HG03066 (cell line): ENCODE data around the gene COL5A1.

Source experiments
- ATAC-seq: cut with Tn5 transposase; IDR thresholded peaks from one replicate; pipeline ENCODE4 v1.9.1; 2021; ENCODE audit warnings: low read depth; ENCODE audit not compliant: unreplicated experiment

The COL5A1 gene

DNA sequence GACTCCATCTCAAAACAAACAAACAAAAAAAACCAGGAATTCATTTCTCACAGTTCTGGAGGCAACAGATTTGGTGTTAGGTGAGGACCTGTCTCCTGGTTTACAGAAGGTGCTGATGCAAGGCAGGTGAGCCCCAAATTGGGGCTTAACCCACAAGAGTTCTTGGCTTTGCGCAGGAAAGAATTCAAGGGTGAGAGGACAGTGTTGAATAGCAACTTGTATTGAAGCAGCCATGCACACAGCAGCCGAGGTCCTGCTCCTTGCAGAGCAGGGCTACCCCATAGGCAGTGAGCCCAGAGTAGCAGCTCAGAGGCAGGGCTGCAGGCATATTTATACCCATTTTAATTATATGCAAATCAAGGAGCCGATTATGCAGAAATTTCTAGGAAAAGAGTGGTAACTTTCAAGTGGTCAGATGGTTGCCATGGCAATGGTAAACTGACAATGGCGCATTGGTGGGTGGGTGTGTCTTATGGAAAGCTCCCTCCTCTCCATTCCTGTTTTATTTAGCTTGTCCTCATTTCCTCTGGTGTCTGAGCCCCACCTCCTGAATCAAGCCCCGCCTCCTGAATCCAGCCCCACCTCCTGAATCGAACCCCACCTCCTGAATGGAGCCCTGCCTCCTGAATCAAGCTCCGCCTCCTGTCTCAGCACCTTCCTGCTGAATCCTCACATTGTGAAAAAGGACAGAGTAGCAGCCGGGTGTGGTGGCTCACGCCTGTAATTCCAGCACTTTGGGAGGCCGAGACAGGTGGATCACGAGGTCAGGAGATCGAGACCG lies 34.5 kb upstream of the COL5A1 start:
- ATAC-seq: no peak

DNA sequence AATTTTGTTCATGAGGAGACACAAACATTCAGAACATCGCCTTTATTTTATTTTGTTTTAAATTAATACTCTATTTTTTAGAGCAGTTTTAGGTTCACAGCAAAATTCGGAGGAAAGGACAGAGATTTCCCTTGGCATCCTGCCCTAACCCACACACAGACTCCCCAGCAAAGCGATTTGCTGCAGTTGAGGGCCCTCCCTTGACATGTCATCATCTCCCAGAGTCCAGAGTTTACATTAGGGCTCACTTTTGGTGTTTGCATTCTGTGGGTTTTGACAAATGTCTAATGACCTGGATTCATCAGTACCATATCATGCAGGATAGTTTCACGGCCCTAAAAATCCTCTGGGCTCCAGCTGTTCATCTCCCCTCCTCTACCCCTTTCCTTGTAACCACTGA lies 33.6 kb upstream of the COL5A1 start:
- ATAC-seq: no peak

DNA sequence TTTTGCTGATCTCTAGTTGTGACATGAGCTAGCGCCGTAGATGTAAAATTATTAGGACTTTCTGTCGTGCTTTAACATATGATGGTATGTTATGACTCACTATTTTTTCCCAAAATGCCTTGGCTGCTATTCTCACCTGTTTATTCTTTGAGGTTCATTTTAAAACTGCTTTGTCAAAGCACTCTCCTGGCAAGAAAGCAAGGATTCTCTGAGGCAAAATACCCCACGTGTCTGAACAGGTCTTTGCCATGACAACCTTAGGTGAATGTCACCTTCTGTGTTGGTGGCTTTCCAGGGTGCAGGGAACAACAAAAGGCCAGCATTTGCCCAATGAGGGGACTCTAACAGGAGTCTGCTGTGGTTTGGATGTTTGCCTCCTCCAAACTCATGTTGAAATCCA lies 30.6 kb upstream of the COL5A1 start:
- ATAC-seq: no peak

DNA sequence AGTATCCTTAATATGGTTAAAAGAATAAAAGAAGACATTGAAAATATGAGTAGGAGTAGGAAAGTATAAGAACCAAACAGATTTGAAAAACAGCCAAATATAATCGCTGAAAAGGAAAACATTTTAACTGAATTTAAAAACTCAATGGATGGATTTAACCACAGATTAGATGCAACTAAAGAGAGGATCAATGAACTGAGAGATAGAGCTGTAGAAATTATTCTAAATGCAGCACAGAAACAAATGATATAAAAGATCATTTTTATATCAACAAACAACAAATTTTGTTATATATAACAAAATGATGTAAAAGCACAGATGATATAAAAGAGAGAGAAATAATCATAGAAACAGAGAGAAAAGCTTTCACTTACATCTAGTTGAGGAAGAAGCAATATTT lies 29.3 kb upstream of the COL5A1 start:
- ATAC-seq: no peak

DNA sequence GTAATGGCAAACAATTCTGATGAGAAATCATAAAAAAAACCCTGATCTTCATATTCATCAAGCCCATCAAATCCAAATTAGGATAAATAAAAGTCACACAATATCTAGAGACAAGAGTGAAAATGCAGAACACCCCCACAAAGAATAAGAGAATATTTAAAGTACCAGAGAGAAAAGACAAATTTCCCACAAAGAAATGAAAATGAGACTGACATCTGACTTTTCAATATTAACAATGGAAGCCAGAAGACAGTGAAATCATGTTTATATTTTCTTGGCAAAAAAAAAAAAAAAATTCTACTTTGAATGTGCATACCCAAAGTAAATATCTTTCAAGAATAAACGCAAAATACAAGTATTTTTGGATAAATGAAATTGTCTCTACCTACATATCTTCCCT lies 28.9 kb upstream of the COL5A1 start:
- no peak for ATAC-seq

- no peak for ATAC-seq
Measured at GRCh38 chr9:134614256-134614655, 27.3 kb upstream of the COL5A1 start.

DNA sequence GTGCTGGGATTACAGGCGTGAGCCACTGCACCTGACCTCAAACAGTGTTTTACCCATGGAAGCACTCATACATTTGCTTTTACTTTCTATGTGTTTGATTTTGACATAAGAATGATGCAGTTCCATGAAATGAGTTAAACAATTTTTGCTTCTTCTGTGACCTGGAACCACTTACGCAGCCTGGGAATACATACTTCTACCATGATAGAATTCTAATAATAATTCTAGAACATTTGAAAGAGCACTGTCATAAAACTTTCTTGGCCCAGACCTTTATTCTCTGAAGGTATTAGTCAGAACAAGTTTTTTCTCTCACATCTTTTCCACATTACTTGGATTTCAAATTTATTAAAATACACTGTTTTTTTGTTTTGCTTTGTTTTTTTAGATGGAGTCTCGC lies 25.3 kb upstream of the COL5A1 start:
- no peak for ATAC-seq

DNA sequence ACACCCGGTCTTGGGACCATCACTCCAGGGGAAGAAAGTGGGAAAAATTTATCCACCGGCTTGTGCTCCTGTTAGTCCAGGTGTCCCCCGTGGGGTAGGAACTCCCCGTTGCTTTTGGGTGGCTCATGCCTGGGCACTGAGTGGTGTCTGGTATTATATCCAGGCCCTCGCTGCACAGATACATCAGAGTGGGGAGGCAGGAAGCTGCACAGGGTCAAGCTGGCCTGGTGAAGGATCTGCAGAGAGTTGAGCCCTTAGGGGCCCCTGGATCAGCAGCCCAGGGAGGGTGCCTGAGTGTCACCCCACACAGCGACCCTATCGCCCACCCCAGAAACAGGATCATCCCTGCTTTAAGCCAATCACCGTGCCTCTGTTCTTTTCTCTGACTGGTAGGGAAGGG lies 24.4 kb upstream of the COL5A1 start:
- ATAC-seq: no peak

GRCh38 chr9:134617836-134618162 lies 23.8 kb upstream of the COL5A1 start:
- ATAC-seq: no peak

DNA sequence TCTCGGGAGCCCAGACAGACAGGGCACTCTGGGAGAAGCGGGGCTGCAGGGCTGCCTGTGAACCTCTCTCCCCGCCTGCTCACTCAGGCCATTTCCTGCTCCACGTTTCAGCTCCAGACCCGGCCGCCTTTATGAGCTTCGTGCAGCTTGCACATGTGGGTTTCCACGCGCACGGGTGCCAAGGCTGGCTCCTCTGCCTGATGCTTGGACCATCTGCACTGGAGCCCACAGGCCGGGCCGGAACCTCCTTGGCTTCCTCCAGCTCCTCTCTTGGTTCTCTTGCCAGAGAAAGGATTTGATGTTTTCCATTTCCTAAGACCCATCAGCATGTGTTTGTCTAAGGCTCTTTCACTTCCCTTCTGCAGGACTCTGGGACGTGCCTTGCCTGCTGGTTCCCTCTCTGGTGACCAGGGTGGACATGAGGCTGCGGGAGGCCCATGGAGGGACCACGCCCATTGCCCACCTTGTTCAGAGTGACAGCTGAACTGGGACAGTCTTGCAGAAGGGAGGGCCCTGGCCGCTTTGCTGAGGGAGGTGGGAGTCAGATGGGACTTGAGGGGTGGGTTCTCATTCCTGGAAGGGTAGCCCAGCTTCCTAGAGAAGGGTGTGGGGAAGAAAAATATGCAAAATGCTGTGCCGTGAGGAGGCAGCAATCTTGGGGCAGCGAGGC lies 23.3 kb upstream of the COL5A1 start:
- ATAC-seq: no peak

DNA sequence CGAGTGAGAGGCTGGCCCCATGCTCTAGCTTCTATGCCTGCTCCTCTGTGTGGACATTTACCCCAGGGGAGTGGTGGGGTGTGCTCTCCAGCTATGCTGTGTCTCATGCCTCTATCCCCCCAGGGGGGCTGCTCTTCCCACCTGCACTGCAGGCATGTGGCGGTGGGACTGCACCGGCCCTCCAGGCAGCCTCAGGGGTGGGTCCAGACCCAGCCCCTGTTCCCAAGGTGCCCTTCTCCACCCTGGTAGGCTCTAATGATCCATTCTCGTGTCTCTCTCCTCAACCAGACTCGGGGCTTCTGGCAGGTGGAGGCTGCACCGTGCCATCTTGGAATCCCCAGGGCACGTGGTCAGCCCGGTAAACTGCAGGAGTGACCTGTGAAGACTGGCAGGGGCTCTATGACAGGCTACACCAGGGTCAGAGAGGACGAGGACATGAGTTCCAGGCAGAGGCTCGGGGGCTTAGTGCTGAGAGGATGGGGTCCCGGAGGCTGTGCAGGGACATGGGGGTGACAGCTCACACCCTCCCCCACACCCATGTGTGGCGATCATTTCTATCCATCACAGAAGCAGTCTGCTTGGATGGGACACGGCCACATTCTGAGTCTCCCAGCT lies 22.7 kb upstream of the COL5A1 start:
- no peak for ATAC-seq

- no peak for ATAC-seq
Measured at GRCh38 chr9:134619448-134619982, 22.1 kb upstream of the COL5A1 start.

- ATAC-seq: no peak
Measured at GRCh38 chr9:134619983-134620661, 21.5 kb upstream of the COL5A1 start.

DNA sequence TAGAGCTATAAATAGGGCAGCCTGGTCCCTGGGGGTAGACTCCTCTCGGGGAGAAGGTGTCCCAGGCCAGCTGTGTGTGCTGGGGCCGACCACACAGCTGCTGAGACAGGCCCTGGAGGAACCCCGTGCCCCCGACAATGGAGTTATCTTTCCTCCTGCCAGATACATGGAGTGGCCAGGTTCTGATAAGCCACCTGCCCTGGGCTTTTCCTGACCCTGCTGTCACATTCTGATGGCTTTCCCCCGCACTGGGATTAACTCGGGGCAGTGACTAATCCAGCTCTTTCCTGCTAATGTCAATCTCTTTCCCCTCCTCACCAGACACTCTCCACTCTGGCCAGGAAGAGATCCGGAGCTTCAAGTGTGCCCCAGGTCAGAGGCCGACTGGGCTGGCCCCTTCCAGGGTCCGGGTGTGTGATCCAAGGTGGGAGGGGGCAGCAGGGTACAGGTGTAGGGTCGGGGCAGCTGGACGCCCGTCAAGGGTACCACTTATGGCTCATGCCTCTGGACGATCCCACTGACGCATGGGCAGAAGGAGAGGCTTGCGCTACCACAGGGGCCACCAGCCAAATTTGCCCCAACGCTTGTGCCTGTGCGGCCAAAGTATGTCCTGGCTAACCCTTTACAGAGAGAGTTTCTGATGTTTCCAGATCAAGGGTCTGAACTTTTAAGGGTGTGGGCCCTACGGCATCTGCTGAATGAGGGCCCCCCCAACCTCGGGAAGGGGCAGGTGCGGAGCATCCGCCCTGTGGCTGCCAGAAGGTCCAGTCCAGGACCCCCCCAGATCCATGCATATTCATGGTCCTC lies 20.6 kb upstream of the COL5A1 start:
- ATAC-seq: no peak

- ATAC-seq: no peak
Measured at GRCh38 chr9:134621558-134622110, 20.0 kb upstream of the COL5A1 start.

DNA sequence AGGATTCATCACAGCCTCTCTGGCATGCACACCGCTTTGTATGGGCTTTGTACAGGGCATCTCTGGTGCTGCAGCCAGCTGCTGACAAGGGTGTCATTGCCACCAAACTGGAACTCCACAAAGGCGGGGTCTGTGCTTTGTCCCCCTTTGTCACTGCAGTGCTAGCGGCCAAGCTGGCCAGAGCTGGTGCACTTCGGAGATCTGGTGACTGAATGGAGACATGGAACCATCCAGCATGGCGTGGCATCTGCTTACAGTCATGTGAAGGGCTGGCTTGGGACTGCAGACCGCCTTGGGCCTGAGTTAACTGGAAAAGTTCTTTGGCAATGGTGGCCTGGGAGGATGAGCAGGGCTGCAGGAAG lies 18.7 kb upstream of the COL5A1 start:
- ATAC-seq: no peak

DNA sequence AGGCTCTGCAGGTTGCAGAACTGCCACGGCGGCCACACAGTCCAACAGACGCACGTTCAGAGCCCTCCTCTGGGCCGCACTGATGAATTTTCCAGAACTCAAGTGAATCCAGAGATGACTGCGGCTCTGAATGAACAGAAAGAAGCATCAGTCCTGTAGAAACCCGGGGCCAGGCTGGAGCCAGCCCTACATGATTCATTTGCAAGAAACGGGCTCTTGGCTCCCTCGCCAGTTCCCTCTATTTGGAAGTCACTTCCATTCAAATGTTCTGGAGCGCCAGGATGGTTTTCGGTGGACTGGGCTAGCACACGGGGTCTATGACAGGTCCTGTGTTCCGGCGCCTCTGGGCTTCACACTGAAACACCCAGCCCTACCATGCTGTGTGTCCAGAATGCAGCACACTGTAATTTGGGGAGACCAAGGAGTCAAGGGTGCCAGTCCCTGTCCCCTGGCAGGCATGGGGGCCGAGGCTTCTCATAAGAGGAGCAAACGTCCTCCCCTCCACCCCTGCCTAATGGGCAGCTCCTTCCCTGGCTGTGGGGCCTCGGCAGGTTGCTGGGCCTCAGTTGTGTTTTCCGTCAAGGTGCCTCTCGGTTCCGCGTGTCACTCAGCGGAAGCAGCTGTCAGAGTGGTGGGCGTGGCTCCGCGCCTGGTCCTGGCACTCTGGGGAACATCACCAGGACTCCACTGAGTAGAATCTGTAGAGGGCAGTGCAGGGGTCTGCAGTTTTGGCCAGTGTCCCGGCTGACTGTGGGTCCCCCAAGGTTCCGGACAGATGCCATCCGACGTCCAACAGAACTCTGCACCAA lies 18.1 kb upstream of the COL5A1 start:
- no peak for ATAC-seq

- no peak for ATAC-seq
Measured at GRCh38 chr9:134624137-134624591, 17.4 kb upstream of the COL5A1 start.

- ATAC-seq: no peak
Measured at GRCh38 chr9:134624621-134625181, 16.9 kb upstream of the COL5A1 start.
